SK-N-SH treated with all-trans-retinoic acid at 6 μM for 48 hours (cell line): ENCODE data around the gene RNF43.

Experiments
- ATAC-seq: fragments of 200-7000 bp; cut with Tn5 transposase; 3 replicates; pipeline ENCODE4 v1.9.1; 2020; ENCODE audit warnings: mild to moderate bottlenecking, moderate library complexity
- ARNTL ChIP-seq: fragments of 450-650 bp; formaldehyde crosslinking; IDR thresholded peaks from 2 replicates; pipeline ENCODE4 v1.5.0; 2020; ENCODE audit warnings: low read depth, mild to moderate bottlenecking, moderate library complexity, borderline replicate concordance
- BACH2 ChIP-seq: fragments of 250-450 bp; sonication (Bioruptor Pico); IDR thresholded peaks from 2 replicates; pipeline ENCODE4 v1.9.0; 2021; ENCODE audit warnings: mild to moderate bottlenecking, borderline replicate concordance
- CSDC2 ChIP-seq: fragments of 250-450 bp; sonication (Bioruptor Pico); IDR thresholded peaks from 2 replicates; pipeline ENCODE4 v1.5.0; 2020; ENCODE audit warnings: mild to moderate bottlenecking, moderate library complexity
- ESRRG ChIP-seq: fragments of 250-450 bp; sonication (Bioruptor Pico); IDR thresholded peaks from 2 replicates; pipeline ENCODE4 v1.6.1; 2021; ENCODE audit warnings: mild to moderate bottlenecking
- GLIS3 ChIP-seq: fragments of 250-450 bp; sonication (Bioruptor Pico); IDR thresholded peaks from 2 replicates; pipeline ENCODE4 v1.5.0; 2020; ENCODE audit warnings: mild to moderate bottlenecking, moderate library complexity
- ISL1 ChIP-seq: fragments of 250-450 bp; sonication (Bioruptor Pico); IDR thresholded peaks from 2 replicates; pipeline ENCODE4 v2.1.2; 2022; ENCODE audit warnings: mild to moderate bottlenecking, moderate library complexity
- PPARA ChIP-seq: fragments of 250-450 bp; sonication (Bioruptor Pico); IDR thresholded peaks from 2 replicates; pipeline ENCODE4 v1.5.0; 2020; ENCODE audit warnings: mild to moderate bottlenecking, borderline replicate concordance
- RARB ChIP-seq: fragments of 250-450 bp; sonication (Bioruptor Pico); IDR thresholded peaks from 2 replicates; pipeline ENCODE4 v1.8.0; 2021; ENCODE audit warnings: mild to moderate bottlenecking, moderate library complexity
- SNAI2 ChIP-seq: fragments of 250-450 bp; sonication (Bioruptor Pico); IDR thresholded peaks from 2 replicates; pipeline ENCODE4 v1.5.0; 2020; ENCODE audit warnings: mild to moderate bottlenecking, moderate library complexity
- TCF4 ChIP-seq: fragments of 250-450 bp; sonication (Bioruptor Pico); IDR thresholded peaks from 2 replicates; pipeline ENCODE4 v1.8.0; 2021; ENCODE audit warnings: mild to moderate bottlenecking, moderate library complexity, borderline replicate concordance
- TOX ChIP-seq: fragments of 250-450 bp; sonication (Bioruptor Pico); IDR thresholded peaks from 2 replicates; pipeline ENCODE4 v1.8.0; 2021; ENCODE audit warnings: mild to moderate bottlenecking, moderate library complexity, borderline replicate concordance
- ZFP3 ChIP-seq: fragments of 250-450 bp; sonication (Bioruptor Pico); IDR thresholded peaks from 2 replicates; pipeline ENCODE4 v1.5.0; 2020; ENCODE audit warnings: mild to moderate bottlenecking, moderate library complexity
- ZFP30 ChIP-seq: fragments of 450-650 bp; formaldehyde crosslinking; IDR thresholded peaks from 2 replicates; pipeline ENCODE4 v1.5.0; 2022; ENCODE audit warnings: mild to moderate bottlenecking, moderate library complexity
- ZNF70 ChIP-seq: fragments of 450-650 bp; formaldehyde crosslinking; IDR thresholded peaks from 2 replicates; pipeline ENCODE4 v1.5.0; 2020; ENCODE audit warnings: mild to moderate bottlenecking, moderate library complexity
- ZNF8 ChIP-seq: fragments of 450-650 bp; formaldehyde crosslinking; IDR thresholded peaks from 2 replicates; pipeline ENCODE4 v1.5.0; 2020; ENCODE audit warnings: mild to moderate bottlenecking, moderate library complexity
- TF ChIP-seq, protein P1 (sequence below): fragments of 250-450 bp; sonication (Bioruptor Pico); IDR thresholded peaks from 2 replicates; pipeline ENCODE4 v1.8.0; 2021; ENCODE audit warnings: low read depth, mild to moderate bottlenecking, moderate library complexity, borderline replicate concordance
- TF ChIP-seq, protein P2 (sequence below): fragments of 250-450 bp; sonication (Bioruptor Pico); IDR thresholded peaks from 2 replicates; pipeline ENCODE4 v1.8.0; 2020; ENCODE audit warnings: mild to moderate bottlenecking, moderate library complexity, borderline replicate concordance
- TF ChIP-seq, protein P3 (sequence below): fragments of 250-450 bp; sonication (Bioruptor Pico); IDR thresholded peaks from 2 replicates; pipeline ENCODE4 v1.5.1; 2021; ENCODE audit warnings: mild to moderate bottlenecking, moderate library complexity
- TF ChIP-seq, protein P4 (sequence below): fragments of 250-450 bp; sonication (Bioruptor Pico); IDR thresholded peaks from 2 replicates; pipeline ENCODE4 v1.5.1; 2020; ENCODE audit warnings: low read depth, mild to moderate bottlenecking, moderate library complexity
- TF ChIP-seq, protein P5 (sequence below): fragments of 250-450 bp; sonication (Bioruptor Pico); IDR thresholded peaks from 2 replicates; pipeline ENCODE4 v1.5.0; 2020; ENCODE audit warnings: mild to moderate bottlenecking, moderate library complexity

The RNF43 gene

DNA sequence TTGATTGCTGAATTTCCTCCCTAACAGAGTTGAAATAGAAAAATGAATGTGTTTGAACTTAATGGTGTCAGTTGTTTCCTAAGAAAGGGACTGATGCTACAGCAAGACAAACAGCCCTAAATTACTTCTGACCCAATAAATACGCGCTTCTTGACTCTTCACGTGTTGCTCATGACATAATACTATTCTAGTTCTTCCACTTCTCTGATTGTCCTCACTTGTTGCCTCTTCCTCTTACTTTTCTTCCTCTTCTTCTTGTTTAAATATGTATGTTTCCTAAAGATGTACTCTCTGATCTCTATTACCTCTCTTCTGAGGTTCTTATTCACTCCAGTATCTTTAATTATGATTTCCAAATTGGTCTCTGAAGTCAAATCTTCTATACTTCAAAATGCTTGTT is 32.4 kb downstream of the RNF43 start:
- TF ChIP-seq, protein P1, sequence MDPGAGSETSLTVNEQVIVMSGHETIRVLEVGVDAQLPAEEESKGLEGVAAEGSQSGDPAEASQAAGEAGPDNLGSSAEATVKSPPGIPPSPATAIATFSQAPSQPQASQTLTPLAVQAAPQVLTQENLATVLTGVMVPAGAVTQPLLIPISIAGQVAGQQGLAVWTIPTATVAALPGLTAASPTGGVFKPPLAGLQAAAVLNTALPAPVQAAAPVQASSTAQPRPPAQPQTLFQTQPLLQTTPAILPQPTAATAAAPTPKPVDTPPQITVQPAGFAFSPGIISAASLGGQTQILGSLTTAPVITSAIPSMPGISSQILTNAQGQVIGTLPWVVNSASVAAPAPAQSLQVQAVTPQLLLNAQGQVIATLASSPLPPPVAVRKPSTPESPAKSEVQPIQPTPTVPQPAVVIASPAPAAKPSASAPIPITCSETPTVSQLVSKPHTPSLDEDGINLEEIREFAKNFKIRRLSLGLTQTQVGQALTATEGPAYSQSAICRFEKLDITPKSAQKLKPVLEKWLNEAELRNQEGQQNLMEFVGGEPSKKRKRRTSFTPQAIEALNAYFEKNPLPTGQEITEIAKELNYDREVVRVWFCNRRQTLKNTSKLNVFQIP, result no peak
- TF ChIP-seq ESRRG (CRISPR knock-in tag), result no peak
- TF ChIP-seq ZFP3, result no peak
- no peak for TF ChIP-seq ZFP30
- TF ChIP-seq, protein P2, sequence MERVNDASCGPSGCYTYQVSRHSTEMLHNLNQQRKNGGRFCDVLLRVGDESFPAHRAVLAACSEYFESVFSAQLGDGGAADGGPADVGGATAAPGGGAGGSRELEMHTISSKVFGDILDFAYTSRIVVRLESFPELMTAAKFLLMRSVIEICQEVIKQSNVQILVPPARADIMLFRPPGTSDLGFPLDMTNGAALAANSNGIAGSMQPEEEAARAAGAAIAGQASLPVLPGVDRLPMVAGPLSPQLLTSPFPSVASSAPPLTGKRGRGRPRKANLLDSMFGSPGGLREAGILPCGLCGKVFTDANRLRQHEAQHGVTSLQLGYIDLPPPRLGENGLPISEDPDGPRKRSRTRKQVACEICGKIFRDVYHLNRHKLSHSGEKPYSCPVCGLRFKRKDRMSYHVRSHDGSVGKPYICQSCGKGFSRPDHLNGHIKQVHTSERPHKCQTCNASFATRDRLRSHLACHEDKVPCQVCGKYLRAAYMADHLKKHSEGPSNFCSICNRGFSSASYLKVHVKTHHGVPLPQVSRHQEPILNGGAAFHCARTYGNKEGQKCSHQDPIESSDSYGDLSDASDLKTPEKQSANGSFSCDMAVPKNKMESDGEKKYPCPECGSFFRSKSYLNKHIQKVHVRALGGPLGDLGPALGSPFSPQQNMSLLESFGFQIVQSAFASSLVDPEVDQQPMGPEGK (CRISPR knock-in tag), result no peak
- TF ChIP-seq GLIS3 (CRISPR knock-in tag), result no peak
- no peak for TF ChIP-seq PPARA (CRISPR knock-in tag)
- TF ChIP-seq ZNF70 (CRISPR knock-in tag), result no peak
- no peak for TF ChIP-seq TCF4 (CRISPR knock-in tag)
- no peak for TF ChIP-seq ISL1 (CRISPR knock-in tag)
- TF ChIP-seq CSDC2 (CRISPR knock-in tag), result no peak
- TF ChIP-seq, protein P3, sequence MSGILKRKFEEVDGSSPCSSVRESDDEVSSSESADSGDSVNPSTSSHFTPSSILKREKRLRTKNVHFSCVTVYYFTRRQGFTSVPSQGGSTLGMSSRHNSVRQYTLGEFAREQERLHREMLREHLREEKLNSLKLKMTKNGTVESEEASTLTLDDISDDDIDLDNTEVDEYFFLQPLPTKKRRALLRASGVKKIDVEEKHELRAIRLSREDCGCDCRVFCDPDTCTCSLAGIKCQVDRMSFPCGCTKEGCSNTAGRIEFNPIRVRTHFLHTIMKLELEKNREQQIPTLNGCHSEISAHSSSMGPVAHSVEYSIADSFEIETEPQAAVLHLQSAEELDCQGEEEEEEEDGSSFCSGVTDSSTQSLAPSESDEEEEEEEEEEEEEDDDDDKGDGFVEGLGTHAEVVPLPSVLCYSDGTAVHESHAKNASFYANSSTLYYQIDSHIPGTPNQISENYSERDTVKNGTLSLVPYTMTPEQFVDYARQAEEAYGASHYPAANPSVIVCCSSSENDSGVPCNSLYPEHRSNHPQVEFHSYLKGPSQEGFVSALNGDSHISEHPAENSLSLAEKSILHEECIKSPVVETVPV (CRISPR knock-in tag), result no peak
- no peak for TF ChIP-seq SNAI2
- no peak for TF ChIP-seq RARB
- TF ChIP-seq, all 23 proteins: peak for 0

DNA sequence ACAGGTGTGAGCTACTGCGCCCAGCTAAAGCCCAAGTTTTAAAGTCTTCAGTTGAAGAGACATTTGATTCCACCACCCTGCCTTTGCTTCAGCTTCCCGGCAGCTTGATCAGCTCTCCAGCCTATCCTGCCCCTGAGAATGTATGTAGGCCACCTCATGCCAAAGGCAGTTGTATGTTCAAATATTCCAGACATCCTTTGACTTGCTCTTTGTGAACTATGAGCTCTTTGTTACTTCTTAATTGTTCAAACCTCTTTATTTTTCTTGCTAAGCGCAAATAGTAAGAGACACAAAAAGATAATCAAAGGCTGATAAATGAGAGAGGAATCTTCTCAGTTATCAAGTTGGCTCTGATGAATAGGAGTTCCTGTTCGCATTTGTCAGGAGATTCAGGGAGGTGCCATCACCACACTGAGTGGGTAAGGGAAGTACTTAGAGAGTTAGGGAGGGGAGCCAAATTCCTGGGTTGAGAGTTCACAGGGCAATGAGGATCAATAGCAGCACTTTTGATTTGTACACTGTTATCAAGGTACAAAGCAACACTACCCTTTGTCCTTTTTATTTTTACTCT is 33.4 kb downstream of the RNF43 start:
- ATAC-seq, result no peak
- TF ChIP-seq, protein P1, result no peak
- TF ChIP-seq CSDC2 (CRISPR knock-in tag), result no peak
- no peak for TF ChIP-seq TOX (CRISPR knock-in tag)
- TF ChIP-seq ZNF8, result no peak
- no peak for TF ChIP-seq TCF4 (CRISPR knock-in tag)
- TF ChIP-seq GLIS3 (CRISPR knock-in tag), result no peak
- no peak for TF ChIP-seq ARNTL (CRISPR knock-in tag)
- TF ChIP-seq, protein P4, sequence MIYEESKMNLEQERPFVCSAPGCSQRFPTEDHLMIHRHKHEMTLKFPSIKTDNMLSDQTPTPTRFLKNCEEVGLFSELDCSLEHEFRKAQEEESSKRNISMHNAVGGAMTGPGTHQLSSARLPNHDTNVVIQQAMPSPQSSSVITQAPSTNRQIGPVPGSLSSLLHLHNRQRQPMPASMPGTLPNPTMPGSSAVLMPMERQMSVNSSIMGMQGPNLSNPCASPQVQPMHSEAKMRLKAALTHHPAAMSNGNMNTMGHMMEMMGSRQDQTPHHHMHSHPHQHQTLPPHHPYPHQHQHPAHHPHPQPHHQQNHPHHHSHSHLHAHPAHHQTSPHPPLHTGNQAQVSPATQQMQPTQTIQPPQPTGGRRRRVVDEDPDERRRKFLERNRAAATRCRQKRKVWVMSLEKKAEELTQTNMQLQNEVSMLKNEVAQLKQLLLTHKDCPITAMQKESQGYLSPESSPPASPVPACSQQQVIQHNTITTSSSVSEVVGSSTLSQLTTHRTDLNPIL (CRISPR knock-in tag), result no peak
- TF ChIP-seq ZFP3, result no peak
- no peak for TF ChIP-seq ZFP30
- no peak for TF ChIP-seq ZNF70 (CRISPR knock-in tag)
- TF ChIP-seq SNAI2, result no peak
- no peak for TF ChIP-seq ESRRG (CRISPR knock-in tag)
- TF ChIP-seq, protein P3 (CRISPR knock-in tag), result no peak

More for the DNA sequence above, 32.4 kb downstream of the RNF43 start:
- ATAC-seq, result no peak

DNA sequence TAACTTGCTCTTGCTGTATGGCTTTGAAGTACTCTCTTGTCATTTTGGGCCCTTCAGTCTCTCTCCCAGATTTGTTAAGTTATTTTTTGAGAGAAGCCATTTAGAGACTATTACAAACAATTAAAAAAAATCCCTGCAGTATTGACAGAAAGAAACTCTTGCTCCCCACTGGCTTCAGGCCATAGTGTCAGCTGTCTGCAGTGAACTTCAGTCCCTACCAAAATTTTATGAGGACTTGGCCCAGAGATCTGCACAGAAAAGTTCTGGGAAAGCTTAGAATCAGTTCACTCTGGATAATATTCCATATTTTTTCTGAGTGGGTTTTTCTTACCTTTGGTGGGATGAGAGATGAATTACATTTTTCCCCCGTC is 34.5 kb downstream of the RNF43 start:
- ATAC-seq, result no peak
- TF ChIP-seq TOX (CRISPR knock-in tag) (no peak), ARNTL (CRISPR knock-in tag) (no peak), RARB (no peak), PPARA (CRISPR knock-in tag) (no peak), ESRRG (CRISPR knock-in tag) (no peak), BACH2 (CRISPR knock-in tag) (no peak), ZFP30 (no peak)
- TF ChIP-seq, protein P5, sequence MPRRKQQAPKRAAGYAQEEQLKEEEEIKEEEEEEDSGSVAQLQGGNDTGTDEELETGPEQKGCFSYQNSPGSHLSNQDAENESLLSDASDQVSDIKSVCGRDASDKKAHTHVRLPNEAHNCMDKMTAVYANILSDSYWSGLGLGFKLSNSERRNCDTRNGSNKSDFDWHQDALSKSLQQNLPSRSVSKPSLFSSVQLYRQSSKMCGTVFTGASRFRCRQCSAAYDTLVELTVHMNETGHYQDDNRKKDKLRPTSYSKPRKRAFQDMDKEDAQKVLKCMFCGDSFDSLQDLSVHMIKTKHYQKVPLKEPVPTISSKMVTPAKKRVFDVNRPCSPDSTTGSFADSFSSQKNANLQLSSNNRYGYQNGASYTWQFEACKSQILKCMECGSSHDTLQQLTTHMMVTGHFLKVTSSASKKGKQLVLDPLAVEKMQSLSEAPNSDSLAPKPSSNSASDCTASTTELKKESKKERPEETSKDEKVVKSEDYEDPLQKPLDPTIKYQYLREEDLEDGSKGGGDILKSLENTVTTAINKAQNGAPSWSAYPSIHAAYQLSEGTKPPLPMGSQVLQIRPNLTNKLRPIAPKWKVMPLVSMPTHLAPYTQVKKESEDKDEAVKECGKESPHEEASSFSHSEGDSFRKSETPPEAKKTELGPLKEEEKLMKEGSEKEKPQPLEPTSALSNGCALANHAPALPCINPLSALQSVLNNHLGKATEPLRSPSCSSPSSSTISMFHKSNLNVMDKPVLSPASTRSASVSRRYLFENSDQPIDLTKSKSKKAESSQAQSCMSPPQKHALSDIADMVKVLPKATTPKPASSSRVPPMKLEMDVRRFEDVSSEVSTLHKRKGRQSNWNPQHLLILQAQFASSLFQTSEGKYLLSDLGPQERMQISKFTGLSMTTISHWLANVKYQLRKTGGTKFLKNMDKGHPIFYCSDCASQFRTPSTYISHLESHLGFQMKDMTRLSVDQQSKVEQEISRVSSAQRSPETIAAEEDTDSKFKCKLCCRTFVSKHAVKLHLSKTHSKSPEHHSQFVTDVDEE (CRISPR knock-in tag), result no peak
